ENCODE data around the gene SEMA5A.

The SEMA5A gene

GRCh38 chr5:9090381-9091026 is 455.4 kb downstream of the SEMA5A start:
- in situ Hi-C loops (cut with MboI; ENCODE audit: low pct_unique_long_range_greater_than_20kb, low sequenced_read_pairs, unreplicated experiment), result no loop called here
- TF ChIP-seq, protein P1, sequence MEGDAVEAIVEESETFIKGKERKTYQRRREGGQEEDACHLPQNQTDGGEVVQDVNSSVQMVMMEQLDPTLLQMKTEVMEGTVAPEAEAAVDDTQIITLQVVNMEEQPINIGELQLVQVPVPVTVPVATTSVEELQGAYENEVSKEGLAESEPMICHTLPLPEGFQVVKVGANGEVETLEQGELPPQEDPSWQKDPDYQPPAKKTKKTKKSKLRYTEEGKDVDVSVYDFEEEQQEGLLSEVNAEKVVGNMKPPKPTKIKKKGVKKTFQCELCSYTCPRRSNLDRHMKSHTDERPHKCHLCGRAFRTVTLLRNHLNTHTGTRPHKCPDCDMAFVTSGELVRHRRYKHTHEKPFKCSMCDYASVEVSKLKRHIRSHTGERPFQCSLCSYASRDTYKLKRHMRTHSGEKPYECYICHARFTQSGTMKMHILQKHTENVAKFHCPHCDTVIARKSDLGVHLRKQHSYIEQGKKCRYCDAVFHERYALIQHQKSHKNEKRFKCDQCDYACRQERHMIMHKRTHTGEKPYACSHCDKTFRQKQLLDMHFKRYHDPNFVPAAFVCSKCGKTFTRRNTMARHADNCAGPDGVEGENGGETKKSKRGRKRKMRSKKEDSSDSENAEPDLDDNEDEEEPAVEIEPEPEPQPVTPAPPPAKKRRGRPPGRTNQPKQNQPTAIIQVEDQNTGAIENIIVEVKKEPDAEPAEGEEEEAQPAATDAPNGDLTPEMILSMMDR (IDR thresholded peaks at IDR 0.05; ENCODE audit: extremely low read depth, insufficient read depth, missing control alignments), result no peak
- no peak for DNase-seq (ENCODE audit: low spot score)

GRCh38 chr5:9089893-9090292 is 456.0 kb downstream of the SEMA5A start:
- TF ChIP-seq, protein P1 (IDR thresholded peaks at IDR 0.05; ENCODE audit: extremely low read depth, insufficient read depth, missing control alignments), result no peak
- no peak for DNase-seq (ENCODE audit: low spot score)
- in situ Hi-C loops (cut with MboI; ENCODE audit: low pct_unique_long_range_greater_than_20kb, low sequenced_read_pairs, unreplicated experiment), result no loop called here

DNA sequence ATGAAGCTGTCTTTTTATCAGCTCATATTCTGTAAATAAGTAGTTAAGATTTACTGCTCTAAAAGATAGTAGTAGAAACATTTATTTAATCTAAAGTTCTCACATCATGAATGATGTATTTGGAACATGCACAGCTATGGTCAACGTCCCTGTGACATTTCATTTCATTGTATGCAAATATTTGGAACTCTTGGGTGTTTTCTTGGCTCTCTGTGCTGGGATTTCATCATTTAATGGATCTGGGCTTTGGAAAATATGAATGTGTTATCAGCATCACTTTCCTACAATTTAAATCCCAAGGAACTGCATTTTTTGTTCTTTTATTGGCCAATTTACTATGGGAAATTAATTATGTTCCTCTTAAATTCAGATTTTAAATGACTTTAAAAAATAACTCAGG is 462.9 kb downstream of the SEMA5A start:
- DNase-seq (ENCODE audit: low spot score), result no peak
- TF ChIP-seq, protein P1 (IDR thresholded peaks at IDR 0.05; ENCODE audit: extremely low read depth, insufficient read depth, missing control alignments), result no peak
- in situ Hi-C loops (cut with MboI; ENCODE audit: low pct_unique_long_range_greater_than_20kb, low sequenced_read_pairs, unreplicated experiment), result no loop called here

DNA sequence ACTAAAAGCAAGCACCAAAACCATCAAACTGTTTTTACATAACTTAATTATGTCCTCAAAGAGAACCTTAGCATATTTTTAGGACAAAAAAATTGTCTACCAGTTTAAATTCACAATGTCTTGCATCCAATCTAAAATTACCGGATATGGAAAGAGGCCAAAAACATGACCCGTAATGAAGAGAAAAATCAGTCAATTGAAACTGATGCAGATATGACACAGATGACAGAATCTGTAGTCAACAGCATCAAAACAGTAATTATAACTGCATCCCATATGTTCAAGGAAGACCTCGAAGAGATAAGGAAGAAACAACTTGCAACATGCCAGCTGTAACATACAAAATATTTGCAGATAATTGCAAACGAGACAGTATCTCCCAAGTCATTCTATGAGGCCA is 473.2 kb downstream of the SEMA5A start:
- in situ Hi-C loops (cut with MboI; ENCODE audit: low pct_unique_long_range_greater_than_20kb, low sequenced_read_pairs, unreplicated experiment), result no loop called here
- DNase-seq (ENCODE audit: low spot score), result no peak
- TF ChIP-seq, protein P1 (IDR thresholded peaks at IDR 0.05; ENCODE audit: extremely low read depth, insufficient read depth, missing control alignments), result no peak

DNA sequence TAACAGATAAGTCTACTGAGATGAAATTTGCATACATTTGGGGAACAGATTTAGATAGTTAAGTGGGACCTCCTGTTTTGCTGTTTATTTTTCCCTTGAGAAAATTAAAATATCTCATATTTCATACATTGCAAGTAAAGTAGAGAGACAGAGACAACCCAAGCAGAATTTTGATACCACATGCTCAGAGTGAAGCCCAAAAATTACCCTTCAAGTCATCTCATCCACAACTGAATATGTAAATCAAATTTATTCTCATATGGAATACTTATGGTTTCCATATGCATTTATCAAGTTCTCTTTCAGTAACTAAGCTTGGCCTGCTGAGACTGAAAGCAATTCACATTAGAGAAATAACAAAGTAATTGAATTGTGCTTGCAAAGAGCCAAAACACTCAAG is 474.4 kb downstream of the SEMA5A start:
- in situ Hi-C loops (cut with MboI; ENCODE audit: low pct_unique_long_range_greater_than_20kb, low sequenced_read_pairs, unreplicated experiment), result no loop called here
- no peak for DNase-seq (ENCODE audit: low spot score)
- TF ChIP-seq, protein P1 (IDR thresholded peaks at IDR 0.05; ENCODE audit: extremely low read depth, insufficient read depth, missing control alignments), result no peak

GRCh38 chr5:9071074-9071473 is 474.8 kb downstream of the SEMA5A start:
- TF ChIP-seq, protein P1 (IDR thresholded peaks at IDR 0.05; ENCODE audit: extremely low read depth, insufficient read depth, missing control alignments), result no peak
- in situ Hi-C loops (cut with MboI; ENCODE audit: low pct_unique_long_range_greater_than_20kb, low sequenced_read_pairs, unreplicated experiment), result no loop called here
- no peak for DNase-seq (ENCODE audit: low spot score)

All from GM13977 (cell line).